Lung (tissue), 12 donors: ENCODE results near the gene MYO7A. TPM values are rescaled to one million over a fixed set of nuclear protein-coding genes. Genes with fewer than 3 reads are reported as not detected.

Experiments
- ATAC-seq: fragments of 200-7000 bp; cut with Tn5 transposase; one replicate; pipeline ENCODE4 v1.9.1; 2020; ENCODE audit warnings: moderate number of reproducible peaks; ENCODE audit not compliant: insufficient read depth, low FRiP score
- DNase-seq, 3 donors: peaks; one replicate each; pipeline ENCODE4 v3.0.0-alpha.2; 2013 to 2017
- H3K27ac ChIP-seq, 2 donors: one replicate each; pipeline ENCODE4 v1.5.1; 2013; ENCODE audit warnings: mild to moderate bottlenecking in 2 of 2, moderate library complexity in 2 of 2, control low read depth in 1 of 2, inconsistent platforms in 1 of 2, low read depth in 1 of 2, low read length in 1 of 2
- H3K27me3 ChIP-seq, 3 donors: one replicate each; pipeline ENCODE4 v1.5.1; 2013; ENCODE audit warnings: low read length in 2 of 3; ENCODE audit not compliant: control insufficient read depth in 3 of 3, insufficient read depth in 3 of 3
- H3K36me3 ChIP-seq, 4 donors: one replicate each; pipeline ENCODE4 v1.5.1; 2013; ENCODE audit warnings: low read length in 4 of 4, mild to moderate bottlenecking in 1 of 4, moderate library complexity in 1 of 4; ENCODE audit not compliant: control insufficient read depth in 4 of 4, insufficient read depth in 4 of 4
- H3K4me1 ChIP-seq, 5 donors: one replicate each; pipeline ENCODE4 v1.5.1; 2013; ENCODE audit warnings: low read length in 5 of 5, mild to moderate bottlenecking in 2 of 5, moderate library complexity in 1 of 5; ENCODE audit not compliant: control insufficient read depth in 5 of 5, insufficient read depth in 5 of 5
- H3K4me3 ChIP-seq: one replicate; pipeline ENCODE4 v1.5.1; 2013; ENCODE audit warnings: mild to moderate bottlenecking, control low read depth, moderate library complexity
- H3K9ac ChIP-seq, 2 donors: one replicate each; pipeline ENCODE4 v1.5.1; 2013; ENCODE audit warnings: low read length in 2 of 2, control low read depth in 1 of 2; ENCODE audit not compliant: insufficient read depth in 1 of 2
- H3K9me3 ChIP-seq, 4 donors: one replicate each; pipeline ENCODE4 v1.5.1; 2013; ENCODE audit warnings: low read length in 3 of 4, mild to moderate bottlenecking in 1 of 4, moderate library complexity in 1 of 4; ENCODE audit not compliant: control insufficient read depth in 4 of 4, insufficient read depth in 3 of 4
- WGBS, 2 donors: extraction: QIAGEN DNeasy Blood & Tissue Kit; methylation state at CpG; one replicate each; pipeline ENCODE4 v1.1.7; 2013; 5-methylcytosine and 5-hydroxymethylcytosine counted together
- polyA plus RNA-seq, 2 donors: library from polyadenylated mRNA; stranded (reverse); fragments of 200-250 nt; gene quantifications; one replicate each; pipeline ENCODE4 v1.2.1, GENCODE V29; 2013
- total RNA-seq, 2 donors: library from RNA; depleted of rRNA in 1 of 2; stranded (reverse); fragments of >200 nt in 1 of 2; gene quantifications; one replicate each; pipeline ENCODE4 v1.2.1, GENCODE V29; 2014 to 2021
- TF ChIP-seq, protein P1 (sequence below): IDR thresholded peaks from 2 replicates; pipeline ENCODE4 v1.5.1; 2012; ENCODE audit warnings: mild to moderate bottlenecking; ENCODE audit errors: control extremely low read depth, extremely low read depth
- donor health status: control.
- donor health status: control.
- donor health status: Bipolar disorder and iron deficiency.
- donor health status: healthy.
- donor health status: DM: yes; HTN: yes; CAD: no.

The MYO7A gene
- total and polyA plus RNA-seq, 4 donors = 1.8 to 10.2 (median 6.3) TPM

DNA sequence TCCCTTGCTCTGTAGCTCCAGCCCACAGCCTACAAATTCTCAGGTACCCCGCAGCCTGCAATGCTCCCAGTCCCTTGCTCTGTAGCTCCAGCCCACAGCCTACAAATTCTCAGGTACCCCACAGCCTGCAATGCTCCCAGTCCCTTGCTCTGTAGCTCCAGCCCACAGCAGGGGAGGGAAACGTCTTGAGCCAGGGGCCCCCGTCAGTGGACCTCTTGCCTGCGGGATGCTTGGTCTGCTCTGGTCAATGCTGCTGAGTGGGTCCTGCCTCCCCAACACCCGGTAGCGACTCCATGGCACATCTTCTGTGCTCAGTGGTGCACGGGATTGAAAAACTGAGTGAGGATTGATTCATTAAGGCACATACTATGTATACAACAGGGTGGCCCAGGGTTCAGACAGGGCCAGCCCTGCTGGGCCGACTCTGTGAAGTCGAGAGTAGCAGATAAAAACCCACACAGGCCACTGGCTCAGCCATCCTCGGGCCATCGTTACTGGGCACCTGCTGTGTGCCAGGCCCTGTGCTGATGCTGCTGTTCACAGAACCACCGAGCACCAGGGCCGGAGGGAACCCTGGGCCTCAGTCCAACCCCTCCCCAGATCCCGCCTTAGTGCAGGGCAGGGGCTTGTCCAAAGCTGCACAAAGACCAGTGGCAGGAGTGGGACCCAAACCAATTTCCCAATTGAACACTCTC is 69.7 kb downstream of the MYO7A start:
- WGBS, 2 donors = 91 to 96% methylated on average over 14 of the region's 14 CpGs
- DNase-seq (no peak), ATAC-seq (no peak)
- Histone ChIP-seq H3K9ac (no peak overlapping the region), H3K9me3 (no peaks in the 10 kb centered on the region), H3K27me3 (peaks cover 0 to 2% (median 0%) of the 10 kb centered on the region in 3 donors), H3K27ac (no peak overlapping the region), H3K4me3 (no peak overlapping the region), H3K36me3 (no peaks in the 10 kb centered on the region), H3K4me1 (peaks cover 0 to 4% (median 0%) of the 10 kb centered on the region in 5 donors)
- TF ChIP-seq, protein P1, sequence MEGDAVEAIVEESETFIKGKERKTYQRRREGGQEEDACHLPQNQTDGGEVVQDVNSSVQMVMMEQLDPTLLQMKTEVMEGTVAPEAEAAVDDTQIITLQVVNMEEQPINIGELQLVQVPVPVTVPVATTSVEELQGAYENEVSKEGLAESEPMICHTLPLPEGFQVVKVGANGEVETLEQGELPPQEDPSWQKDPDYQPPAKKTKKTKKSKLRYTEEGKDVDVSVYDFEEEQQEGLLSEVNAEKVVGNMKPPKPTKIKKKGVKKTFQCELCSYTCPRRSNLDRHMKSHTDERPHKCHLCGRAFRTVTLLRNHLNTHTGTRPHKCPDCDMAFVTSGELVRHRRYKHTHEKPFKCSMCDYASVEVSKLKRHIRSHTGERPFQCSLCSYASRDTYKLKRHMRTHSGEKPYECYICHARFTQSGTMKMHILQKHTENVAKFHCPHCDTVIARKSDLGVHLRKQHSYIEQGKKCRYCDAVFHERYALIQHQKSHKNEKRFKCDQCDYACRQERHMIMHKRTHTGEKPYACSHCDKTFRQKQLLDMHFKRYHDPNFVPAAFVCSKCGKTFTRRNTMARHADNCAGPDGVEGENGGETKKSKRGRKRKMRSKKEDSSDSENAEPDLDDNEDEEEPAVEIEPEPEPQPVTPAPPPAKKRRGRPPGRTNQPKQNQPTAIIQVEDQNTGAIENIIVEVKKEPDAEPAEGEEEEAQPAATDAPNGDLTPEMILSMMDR = no peak

DNA sequence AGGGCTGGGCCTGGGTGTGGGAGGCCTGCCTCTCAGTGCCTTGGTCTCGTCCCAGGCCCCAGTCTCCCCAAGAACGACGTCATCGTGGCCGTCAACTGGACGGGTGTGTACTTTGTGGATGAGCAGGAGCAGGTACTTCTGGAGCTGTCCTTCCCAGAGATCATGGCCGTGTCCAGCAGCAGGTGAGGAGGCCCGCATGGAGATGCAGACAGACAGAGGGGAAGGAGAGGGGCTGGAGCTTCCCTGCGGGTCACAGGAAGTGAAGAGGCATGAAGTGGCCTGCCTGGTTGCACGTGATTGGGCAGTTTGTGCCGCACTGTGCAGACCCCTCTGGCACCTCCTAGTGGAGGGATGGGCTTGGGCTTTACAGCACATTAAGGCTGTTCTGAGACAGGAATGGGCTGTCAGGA is 70.4 kb downstream of the MYO7A start:
- Histone ChIP-seq H3K9me3 (no peaks in the 10 kb centered on the region), H3K27me3 (peaks cover 0 to 2% (median 0%) of the 10 kb centered on the region in 3 donors), H3K9ac (no peak overlapping the region), H3K4me1 (peaks cover 0 to 4% (median 0%) of the 10 kb centered on the region in 5 donors), H3K4me3 (no peak overlapping the region), H3K36me3 (no peaks in the 10 kb centered on the region), H3K27ac (no peak overlapping the region)
- TF ChIP-seq, protein P1 = no peak
- ATAC-seq = no peak
- no peak for DNase-seq
- WGBS, 2 donors = 76 to 77% methylated on average over 11 of the region's 11 CpGs

DNA sequence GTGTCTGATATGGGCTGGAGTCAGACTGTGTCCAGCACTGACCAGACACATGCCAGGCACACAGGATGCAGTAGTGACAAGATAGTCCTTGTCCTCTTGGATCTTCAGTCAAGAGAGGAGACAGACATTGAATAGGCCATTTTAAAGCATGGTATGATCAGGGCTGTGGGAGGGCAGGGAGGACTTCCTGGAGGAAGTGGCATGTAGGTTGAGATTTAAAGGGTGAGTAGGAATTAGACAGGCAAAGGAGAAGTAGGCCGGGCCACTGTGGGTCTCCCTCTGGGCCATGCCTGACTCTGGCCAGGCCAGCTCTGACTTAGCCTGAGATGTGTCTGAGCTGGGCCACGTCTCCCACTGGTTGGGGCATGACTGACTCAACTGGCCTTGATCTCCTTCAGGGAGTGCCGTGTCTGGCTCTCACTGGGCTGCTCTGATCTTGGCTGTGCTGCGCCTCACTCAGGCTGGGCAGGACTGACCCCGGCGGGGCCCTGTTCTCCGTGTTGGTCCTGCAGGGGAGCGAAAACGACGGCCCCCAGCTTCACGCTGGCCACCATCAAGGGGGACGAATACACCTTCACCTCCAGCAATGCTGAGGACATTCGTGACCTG is 71.2 kb downstream of the MYO7A start:
- DNase-seq = no peak
- Histone ChIP-seq H3K27me3 (peaks cover 0 to 2% (median 0%) of the 10 kb centered on the region in 3 donors), H3K4me1 (peaks cover 0 to 4% (median 0%) of the 10 kb centered on the region in 5 donors), H3K36me3 (no peaks in the 10 kb centered on the region), H3K27ac (no peak overlapping the region), H3K9me3 (no peaks in the 10 kb centered on the region), H3K9ac (no peak overlapping the region), H3K4me3 (no peak overlapping the region)
- 94 to 96% methylated on average over 13 of the region's 13 CpGs for WGBS, 2 donors
- TF ChIP-seq, protein P1 = no peak
- no peak for ATAC-seq
